H9 (cell line): ENCODE measurements around the gene IPPK. TPM values are rescaled to one million over a fixed set of nuclear protein-coding genes. Genes with fewer than 3 reads are reported as not detected.

Experiments
- DNase-seq: peaks from one replicate; pipeline ENCODE4 v3.0.0-alpha.2; 2017
- H2AFZ ChIP-seq: one replicate; pipeline ENCODE4 v1.6.1; 2013; ENCODE audit warnings: mild to moderate bottlenecking, low read length, control low read depth, moderate library complexity
- H2AK5ac ChIP-seq: 2 replicates; pipeline ENCODE4 v1.6.1; 2013; ENCODE audit warnings: low read length, control low read depth, mixed read lengths; ENCODE audit not compliant: insufficient read length
- H2BK120ac ChIP-seq: one replicate; pipeline ENCODE4 v1.6.1; 2013; ENCODE audit warnings: low read depth, mild to moderate bottlenecking, low read length, control low read depth, inconsistent platforms; ENCODE audit not compliant: poor library complexity, severe bottlenecking
- H2BK12ac ChIP-seq: 2 replicates; pipeline ENCODE4 v1.6.1; 2013; ENCODE audit warnings: low read length, control low read depth, mixed read lengths, low read depth; ENCODE audit not compliant: insufficient read length
- H2BK15ac ChIP-seq: 2 replicates; pipeline ENCODE4 v1.6.1; 2013; ENCODE audit warnings: low read depth, low read length, control low read depth
- H2BK20ac ChIP-seq: one replicate; pipeline ENCODE4 v1.6.1; 2013; ENCODE audit warnings: low read depth, mild to moderate bottlenecking, low read length, control low read depth, inconsistent platforms; ENCODE audit not compliant: poor library complexity, severe bottlenecking
- H2BK5ac ChIP-seq: 2 replicates; pipeline ENCODE4 v1.6.1; 2013; ENCODE audit warnings: low read length, control low read depth, mixed read lengths; ENCODE audit not compliant: insufficient read length
- H3K14ac ChIP-seq: 2 replicates; pipeline ENCODE4 v1.6.1; 2013; ENCODE audit warnings: low read length, control low read depth; ENCODE audit not compliant: insufficient read depth
- H3K18ac ChIP-seq: 2 replicates; pipeline ENCODE4 v1.6.1; 2013; ENCODE audit warnings: low read depth, mild to moderate bottlenecking, mixed read lengths, low read length, control low read depth; ENCODE audit not compliant: insufficient read length
- H3K23ac ChIP-seq: 2 replicates; pipeline ENCODE4 v1.6.1; 2013; ENCODE audit warnings: low read length, control low read depth, mixed read lengths, low read depth; ENCODE audit not compliant: insufficient read length
- H3K23me2 ChIP-seq: 2 replicates; pipeline ENCODE4 v1.6.1; 2013; ENCODE audit warnings: low read depth, mild to moderate bottlenecking, mixed read lengths, low read length, control low read depth; ENCODE audit not compliant: insufficient read length, poor library complexity, severe bottlenecking
- H3K27ac ChIP-seq: 2 replicates; pipeline ENCODE4 v1.5.1; 2013; ENCODE audit warnings: low read length, control low read depth, mixed read lengths, low read depth; ENCODE audit not compliant: insufficient read length
- H3K27me3 ChIP-seq: 2 replicates; pipeline ENCODE4 v1.6.1; 2013; ENCODE audit warnings: low read length, control low read depth, inconsistent platforms; ENCODE audit not compliant: insufficient read depth
- H3K4ac ChIP-seq: 2 replicates; pipeline ENCODE4 v1.6.1; 2013; ENCODE audit warnings: low read depth, mild to moderate bottlenecking, control low read depth, inconsistent platforms, low read length, moderate library complexity
- H3K4me1 ChIP-seq: 2 replicates; pipeline ENCODE4 v1.6.1; 2013; ENCODE audit warnings: low read length, control low read depth, inconsistent platforms; ENCODE audit not compliant: insufficient read depth
- H3K4me2 ChIP-seq: 2 replicates; pipeline ENCODE4 v1.6.1; 2013; ENCODE audit warnings: low read length, control low read depth, mixed read lengths; ENCODE audit not compliant: insufficient read length, insufficient read depth
- H3K56ac ChIP-seq: 2 replicates; pipeline ENCODE4 v1.6.1; 2013; ENCODE audit warnings: low read depth, mild to moderate bottlenecking, mixed read lengths, low read length, control low read depth; ENCODE audit not compliant: insufficient read length
- H3K79me1 ChIP-seq: 2 replicates; pipeline ENCODE4 v1.6.1; 2013; ENCODE audit warnings: low read depth, mild to moderate bottlenecking, moderate library complexity, low read length, control low read depth, inconsistent platforms; ENCODE audit not compliant: insufficient read depth, poor library complexity, severe bottlenecking
- H3K79me2 ChIP-seq: 2 replicates; pipeline ENCODE4 v1.6.1; 2013; ENCODE audit warnings: low read length, control low read depth, inconsistent platforms; ENCODE audit not compliant: insufficient read depth
- H3K9ac ChIP-seq: 2 replicates; pipeline ENCODE4 v1.6.1; 2013; ENCODE audit warnings: low read length, control low read depth, mixed read lengths; ENCODE audit not compliant: insufficient read length; ENCODE audit errors: extremely low read depth
- H3K9me3 ChIP-seq: one replicate; pipeline ENCODE4 v1.6.1; 2013; ENCODE audit warnings: low read depth, low read length, inconsistent platforms; ENCODE audit not compliant: control insufficient read depth
- H3T11ph ChIP-seq: one replicate; pipeline ENCODE4 v1.6.1; 2013; ENCODE audit warnings: mild to moderate bottlenecking, low read length, control low read depth, inconsistent platforms
- H4K20me1 ChIP-seq: one replicate; pipeline ENCODE4 v1.6.1; 2013; ENCODE audit not compliant: control insufficient read depth, insufficient read length, insufficient read depth
- H4K5ac ChIP-seq: 2 replicates; pipeline ENCODE4 v1.6.1; 2013; ENCODE audit warnings: low read depth, mild to moderate bottlenecking, mixed read lengths, low read length, control low read depth; ENCODE audit not compliant: insufficient read length
- H4K8ac ChIP-seq: replicated peaks from 2 replicates; pipeline ENCODE4 v1.6.1; 2013; ENCODE audit warnings: low read length, control low read depth, mixed read lengths, low read depth; ENCODE audit not compliant: insufficient read length
- H4K91ac ChIP-seq: 2 replicates; pipeline ENCODE4 v1.6.1; 2013; ENCODE audit warnings: low read depth, mild to moderate bottlenecking, moderate library complexity, mixed read lengths, low read length, control low read depth; ENCODE audit not compliant: insufficient read length
- H3K27ac Mint-ChIP-seq, 3 experiments: 2 replicates in 2 of 3; 3 replicates in 1 of 3; pipeline ENCODE4 v1.8.0; 2020 to 2021; ENCODE audit warnings: mixed read lengths in 3 of 3, mild to moderate bottlenecking in 1 of 3, moderate library complexity in 1 of 3
- H3K27me3 Mint-ChIP-seq: 2 replicates; pipeline ENCODE4 v1.8.0; 2021; ENCODE audit warnings: low read depth, mild to moderate bottlenecking, moderate library complexity, mixed read lengths
- H3K36me3 Mint-ChIP-seq, 3 experiments: 2 replicates in 2 of 3; 3 replicates in 1 of 3; pipeline ENCODE4 v1.8.0; 2020 to 2021; ENCODE audit warnings: low read depth in 3 of 3, mixed read lengths in 3 of 3; ENCODE audit not compliant: insufficient read depth in 1 of 3
- H3K4me1 Mint-ChIP-seq, 2 experiments: 2 replicates each; pipeline ENCODE4 v1.8.0; 2020; ENCODE audit warnings: mixed read lengths in 2 of 2
- H3K4me3 Mint-ChIP-seq, 2 experiments: 2 replicates in 1 of 2; 3 replicates in 1 of 2; pipeline ENCODE4 v1.8.0; 2020 to 2021; ENCODE audit warnings: mild to moderate bottlenecking in 2 of 2, mixed read lengths in 2 of 2, moderate library complexity in 1 of 2
- H3K9me3 Mint-ChIP-seq, 2 experiments: 2 replicates in 1 of 2; 3 replicates in 1 of 2; pipeline ENCODE4 v1.8.0; 2020; ENCODE audit warnings: mild to moderate bottlenecking in 2 of 2, mixed read lengths in 2 of 2, moderate library complexity in 1 of 2
- WGBS: extraction: QIAGEN DNeasy Blood & Tissue Kit; methylation state at CpG from one replicate; pipeline ENCODE4 v1.1.7; 2013; ENCODE audit warnings: missing lambda C conversion rate, low lambda C conversion rate, mixed read lengths; ENCODE audit not compliant: insufficient read length; ENCODE audit errors: extremely low coverage; 5-methylcytosine and 5-hydroxymethylcytosine counted together
- total RNA-seq: library from RNA; stranded (reverse); gene quantifications from 2 replicates; pipeline ENCODE4 v1.2.1, GENCODE V29; 2021
- TF ChIP-seq, protein P1 (sequence below): fragments of 200-600 bp; sonication (generic); conservative IDR thresholded peaks from 3 replicates; pipeline ENCODE4 v1.8.0; 2021; ENCODE audit warnings: antibody characterized with exemption, mild to moderate bottlenecking

The IPPK gene
- total RNA-seq, 1 experiment from 2014 or later, result 10.7 TPM

DNA sequence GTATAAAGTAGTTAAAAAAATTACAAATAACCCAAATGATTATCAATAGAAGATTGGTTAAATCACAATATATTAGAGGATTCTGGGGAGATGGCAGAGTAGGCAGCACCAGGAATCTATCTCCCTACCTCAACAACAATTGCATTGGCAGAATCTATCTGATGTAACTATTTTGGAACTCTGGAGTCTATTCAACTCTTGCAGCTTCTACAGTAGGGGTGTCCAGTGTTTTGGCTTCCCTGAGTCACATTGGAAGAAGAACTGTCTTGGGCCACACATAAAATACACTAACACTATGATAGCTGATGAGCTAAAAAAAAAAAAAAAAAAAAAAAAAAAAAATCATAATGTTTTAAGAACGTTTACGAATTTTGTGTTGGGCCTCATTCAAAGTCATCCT is 104.9 kb downstream of the IPPK start:
- H3K4me1 ChIP-seq, result no peaks in the 10 kb centered on the region
- no peaks in the 10 kb centered on the region for H3K23me2 ChIP-seq
- no peak overlapping the region for H3K18ac ChIP-seq
- H3K27me3 Mint-ChIP-seq, result no peaks in the 10 kb centered on the region
- no peak overlapping the region for H3K14ac ChIP-seq
- H4K5ac ChIP-seq, result no peak overlapping the region
- no peak overlapping the region for H2AK5ac ChIP-seq
- H2AFZ ChIP-seq, result no peak overlapping the region
- no peak for DNase-seq
- no peaks in the 10 kb centered on the region for H4K20me1 ChIP-seq
- no peak overlapping the region for H3K4me3 Mint-ChIP-seq
- H2BK15ac ChIP-seq, result no peak overlapping the region
- no peaks in the 10 kb centered on the region for H3K9me3 ChIP-seq
- no peaks in the 10 kb centered on the region for H3K79me2 ChIP-seq
- H3K36me3 Mint-ChIP-seq, result no peaks in the 10 kb centered on the region
- no peak overlapping the region for H3K27ac Mint-ChIP-seq
- no peak overlapping the region for H3K27ac ChIP-seq
- H3K9me3 Mint-ChIP-seq, result no peaks in the 10 kb centered on the region
- H3K27me3 ChIP-seq, result no peaks in the 10 kb centered on the region
- H3K4me2 ChIP-seq, result no peak overlapping the region
- WGBS, result no CpG with 5 or more reads among the region's 2 CpGs
- no peak overlapping the region for H4K8ac ChIP-seq
- no peaks in the 10 kb centered on the region for H3K79me1 ChIP-seq
- H3K4me1 Mint-ChIP-seq, result peaks cover 4 to 9% of the 10 kb centered on the region in 2 experiments; a peak in 3 of 4 replicates
- H2BK120ac ChIP-seq, result no peak overlapping the region
- no peak overlapping the region for H3K9ac ChIP-seq
- no peak overlapping the region for H3K4ac ChIP-seq
- no peak overlapping the region for H3K23ac ChIP-seq
- H2BK20ac ChIP-seq, result no peak overlapping the region
- no peak overlapping the region for H2BK5ac ChIP-seq
- H4K91ac ChIP-seq, result no peak overlapping the region
- no peak overlapping the region for H3K56ac ChIP-seq
- no peak overlapping the region for H2BK12ac ChIP-seq
- TF ChIP-seq, protein P1, sequence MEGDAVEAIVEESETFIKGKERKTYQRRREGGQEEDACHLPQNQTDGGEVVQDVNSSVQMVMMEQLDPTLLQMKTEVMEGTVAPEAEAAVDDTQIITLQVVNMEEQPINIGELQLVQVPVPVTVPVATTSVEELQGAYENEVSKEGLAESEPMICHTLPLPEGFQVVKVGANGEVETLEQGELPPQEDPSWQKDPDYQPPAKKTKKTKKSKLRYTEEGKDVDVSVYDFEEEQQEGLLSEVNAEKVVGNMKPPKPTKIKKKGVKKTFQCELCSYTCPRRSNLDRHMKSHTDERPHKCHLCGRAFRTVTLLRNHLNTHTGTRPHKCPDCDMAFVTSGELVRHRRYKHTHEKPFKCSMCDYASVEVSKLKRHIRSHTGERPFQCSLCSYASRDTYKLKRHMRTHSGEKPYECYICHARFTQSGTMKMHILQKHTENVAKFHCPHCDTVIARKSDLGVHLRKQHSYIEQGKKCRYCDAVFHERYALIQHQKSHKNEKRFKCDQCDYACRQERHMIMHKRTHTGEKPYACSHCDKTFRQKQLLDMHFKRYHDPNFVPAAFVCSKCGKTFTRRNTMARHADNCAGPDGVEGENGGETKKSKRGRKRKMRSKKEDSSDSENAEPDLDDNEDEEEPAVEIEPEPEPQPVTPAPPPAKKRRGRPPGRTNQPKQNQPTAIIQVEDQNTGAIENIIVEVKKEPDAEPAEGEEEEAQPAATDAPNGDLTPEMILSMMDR, result no peak
- H3T11ph ChIP-seq, result no peak overlapping the region
